Testis (tissue), 2 donors: ENCODE data around the gene KRTAP5-6.

Experiments
- CTCF ChIP-seq, 3 experiments: fragments of 450-650 bp in 2 of 3; fragments of 200-600 bp in 1 of 3; sonication (generic) in 1 of 3; IDR thresholded peaks; one replicate each; pipeline ENCODE4 v1.5.1; 2016 to 2019; ENCODE audit warnings: antibody characterized with exemption in 3 of 3, mild to moderate bottlenecking in 2 of 3, moderate library complexity in 1 of 3
- POLR2A ChIP-seq: fragments of 450-650 bp; IDR thresholded peaks from one replicate; pipeline ENCODE4 v1.6.1; 2017; ENCODE audit warnings: antibody characterized with exemption, mild to moderate bottlenecking, moderate library complexity

- TF ChIP-seq CTCF (IDR thresholded peaks at IDR 0.05), result no peak
- TF ChIP-seq POLR2A, result no peak
These were observed 23.4 kb upstream of the KRTAP5-6 start for GRCh38 chr11:1673446-1674172.
